ENCODE results near the gene SRGAP3. TPM values are rescaled to one million over a fixed set of nuclear protein-coding genes. Genes with fewer than 3 reads are reported as not detected.

Gene SRGAP3
- polyA plus RNA-seq, 3 donors: 0.27 to 1.3 (median 0.87) TPM

GRCh38 chr3:9009976-9010545, 239.4 kb downstream of the SRGAP3 start:
- Histone ChIP-seq H3K9ac (ENCODE audit: insufficient read depth, low read length, poor library complexity, severe bottlenecking) (no peak overlapping the region), H4K20me1 (ENCODE audit: insufficient read depth, low read length) (no peaks in the 10 kb centered on the region), H3K27me3 (ENCODE audit: control insufficient read depth in 2 of 2, insufficient read depth in 2 of 2, low read length in 2 of 2) (no peaks in the 10 kb centered on the region), H3K4me1 (ENCODE audit: control insufficient read depth in 1 of 2, insufficient read depth in 2 of 2, low read length in 2 of 2) (no peaks in the 10 kb centered on the region), H3K36me3 (replicated peaks in 1 of 2; ENCODE audit: control insufficient read depth in 1 of 2, insufficient read depth in 2 of 2, low read length in 2 of 2) (no peaks in the 10 kb centered on the region), H3K9me3 (replicated peaks in 1 of 2; ENCODE audit: control insufficient read depth in 1 of 2, insufficient read depth in 1 of 2, low read length in 2 of 2) (no peaks in the 10 kb centered on the region), H3K4me3 (replicated peaks in 1 of 3; ENCODE audit: low read depth in 2 of 3, low read length in 3 of 3) (no peak overlapping the region), H3K4me2 (replicated peaks; ENCODE audit: extremely low read depth, low read length, poor library complexity, severe bottlenecking) (no peak overlapping the region), H2AFZ (ENCODE audit: insufficient read depth, low read depth, low read length, poor library complexity, severe bottlenecking) (no peak overlapping the region), H3K27ac (ENCODE audit: low read depth in 1 of 2, low read length in 2 of 2) (no peak overlapping the region), H3K79me2 (ENCODE audit: insufficient read depth, low read length) (no peaks in the 10 kb centered on the region)
- H3K4me3 Mint-ChIP-seq: no peak overlapping the region
- H3K27me3 Mint-ChIP-seq (ENCODE audit: low read depth in 3 of 3): peaks cover 0 to 1% (median 0%) of the 10 kb centered on the region in 3 donors
- H3K36me3 Mint-ChIP-seq: no peaks in the 10 kb centered on the region
- H3K4me1 Mint-ChIP-seq: no peaks in the 10 kb centered on the region
- peak overlapping the region in 1 of 7 donors; percentile 40 for H3K27ac Mint-ChIP-seq
- 94% methylated on average over 7 of the region's 11 CpGs for WGBS (ENCODE audit: insufficient coverage)
- intact Hi-C loops (cut with micrococcal nuclease): no loop called here
- no peak for DNase-seq
- peaks cover 0 to 2% (median 0%) of the 10 kb centered on the region in 7 donors for H3K9me3 Mint-ChIP-seq
- TF ChIP-seq, protein P1, sequence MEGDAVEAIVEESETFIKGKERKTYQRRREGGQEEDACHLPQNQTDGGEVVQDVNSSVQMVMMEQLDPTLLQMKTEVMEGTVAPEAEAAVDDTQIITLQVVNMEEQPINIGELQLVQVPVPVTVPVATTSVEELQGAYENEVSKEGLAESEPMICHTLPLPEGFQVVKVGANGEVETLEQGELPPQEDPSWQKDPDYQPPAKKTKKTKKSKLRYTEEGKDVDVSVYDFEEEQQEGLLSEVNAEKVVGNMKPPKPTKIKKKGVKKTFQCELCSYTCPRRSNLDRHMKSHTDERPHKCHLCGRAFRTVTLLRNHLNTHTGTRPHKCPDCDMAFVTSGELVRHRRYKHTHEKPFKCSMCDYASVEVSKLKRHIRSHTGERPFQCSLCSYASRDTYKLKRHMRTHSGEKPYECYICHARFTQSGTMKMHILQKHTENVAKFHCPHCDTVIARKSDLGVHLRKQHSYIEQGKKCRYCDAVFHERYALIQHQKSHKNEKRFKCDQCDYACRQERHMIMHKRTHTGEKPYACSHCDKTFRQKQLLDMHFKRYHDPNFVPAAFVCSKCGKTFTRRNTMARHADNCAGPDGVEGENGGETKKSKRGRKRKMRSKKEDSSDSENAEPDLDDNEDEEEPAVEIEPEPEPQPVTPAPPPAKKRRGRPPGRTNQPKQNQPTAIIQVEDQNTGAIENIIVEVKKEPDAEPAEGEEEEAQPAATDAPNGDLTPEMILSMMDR (IDR thresholded peaks at IDR 0.05): no peak

DNA sequence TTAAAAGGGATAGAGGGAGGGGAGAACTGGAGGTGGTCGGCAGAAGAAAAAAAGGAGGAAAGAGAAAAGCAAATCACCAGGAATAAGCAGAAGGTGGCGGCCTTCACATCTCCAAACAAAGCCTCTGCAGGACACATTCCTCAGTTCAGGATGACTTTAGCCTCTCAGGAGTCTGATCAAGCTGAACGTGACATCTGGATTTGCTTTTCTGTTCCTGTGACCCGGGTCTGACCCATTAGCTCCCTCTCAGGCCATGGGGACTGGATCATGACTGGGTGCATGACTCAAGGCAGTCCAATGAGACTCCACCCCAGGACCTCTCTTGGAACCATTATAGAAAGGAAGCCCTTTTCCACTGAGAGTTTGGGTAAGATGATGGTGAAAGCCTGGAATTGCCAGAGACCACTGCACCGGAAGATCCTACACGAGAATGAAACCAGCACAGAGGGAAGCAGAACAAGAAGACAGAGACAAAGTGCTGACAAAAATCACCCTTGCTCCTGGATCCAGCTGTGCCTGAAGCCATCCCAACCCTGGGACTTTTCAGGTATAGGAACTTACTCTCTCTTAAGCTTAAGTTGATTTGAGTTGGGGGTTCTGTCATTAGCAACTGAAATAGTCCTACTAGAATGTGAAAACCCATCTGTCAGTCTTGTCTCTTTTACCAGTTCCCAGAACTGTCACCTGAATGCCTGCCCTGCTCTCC, 240.7 kb downstream of the SRGAP3 start:
- no peaks in the 10 kb centered on the region for H4K20me1 ChIP-seq (ENCODE audit: insufficient read depth, low read length)
- TF ChIP-seq, protein P1 (IDR thresholded peaks at IDR 0.05): no peak
- intact Hi-C loops (cut with micrococcal nuclease): no loop called here
- no peaks in the 10 kb centered on the region for H3K9me3 ChIP-seq (replicated peaks in 1 of 2; ENCODE audit: control insufficient read depth in 1 of 2, insufficient read depth in 1 of 2, low read length in 2 of 2)
- Mint-ChIP-seq H3K36me3 (no peaks in the 10 kb centered on the region), H3K4me1 (no peaks in the 10 kb centered on the region), H3K27me3 (ENCODE audit: low read depth in 3 of 3) (peaks cover 0 to 1% (median 0%) of the 10 kb centered on the region in 3 donors), H3K4me3 (no peak overlapping the region), H3K9me3 (peaks cover 0 to 2% (median 0%) of the 10 kb centered on the region in 7 donors), H3K27ac (no peak overlapping the region)
- no peak overlapping the region for H2AFZ ChIP-seq (ENCODE audit: insufficient read depth, low read depth, low read length, poor library complexity, severe bottlenecking)
- H3K79me2 ChIP-seq (ENCODE audit: insufficient read depth, low read length): no peaks in the 10 kb centered on the region
- 83% methylated on average over 4 of the region's 6 CpGs for WGBS (ENCODE audit: insufficient coverage)
- no peaks in the 10 kb centered on the region for H3K4me1 ChIP-seq (ENCODE audit: control insufficient read depth in 1 of 2, insufficient read depth in 2 of 2, low read length in 2 of 2)
- no peak overlapping the region for H3K4me2 ChIP-seq (replicated peaks; ENCODE audit: extremely low read depth, low read length, poor library complexity, severe bottlenecking)
- H3K4me3 ChIP-seq (replicated peaks in 1 of 3; ENCODE audit: low read depth in 2 of 3, low read length in 3 of 3): no peak overlapping the region
- no peak overlapping the region for H3K9ac ChIP-seq (ENCODE audit: insufficient read depth, low read length, poor library complexity, severe bottlenecking)
- no peaks in the 10 kb centered on the region for H3K27me3 ChIP-seq (ENCODE audit: control insufficient read depth in 2 of 2, insufficient read depth in 2 of 2, low read length in 2 of 2)
- no peak for DNase-seq
- H3K36me3 ChIP-seq (replicated peaks in 1 of 2; ENCODE audit: control insufficient read depth in 1 of 2, insufficient read depth in 2 of 2, low read length in 2 of 2): no peaks in the 10 kb centered on the region
- no peak overlapping the region for H3K27ac ChIP-seq (ENCODE audit: low read depth in 1 of 2, low read length in 2 of 2)

Data from CD14-positive monocyte (primary cell).